ENCODE results near the gene IFNA13.
"Not testable (repeated sequence)": the region's sequence is repeated elsewhere in the genome, so short reads cannot be mapped to it uniquely, and the experiment has no call there.

IFNA13 gene

GRCh38 chr9:21367957-21368356 lies at the start of gene IFNA13:
TSS of gene IFNA13 (minus strand) at chr9:21368057. CDS start at chr9:21368010, 47 bp downstream.
- no peak for DNase-seq

DNA sequence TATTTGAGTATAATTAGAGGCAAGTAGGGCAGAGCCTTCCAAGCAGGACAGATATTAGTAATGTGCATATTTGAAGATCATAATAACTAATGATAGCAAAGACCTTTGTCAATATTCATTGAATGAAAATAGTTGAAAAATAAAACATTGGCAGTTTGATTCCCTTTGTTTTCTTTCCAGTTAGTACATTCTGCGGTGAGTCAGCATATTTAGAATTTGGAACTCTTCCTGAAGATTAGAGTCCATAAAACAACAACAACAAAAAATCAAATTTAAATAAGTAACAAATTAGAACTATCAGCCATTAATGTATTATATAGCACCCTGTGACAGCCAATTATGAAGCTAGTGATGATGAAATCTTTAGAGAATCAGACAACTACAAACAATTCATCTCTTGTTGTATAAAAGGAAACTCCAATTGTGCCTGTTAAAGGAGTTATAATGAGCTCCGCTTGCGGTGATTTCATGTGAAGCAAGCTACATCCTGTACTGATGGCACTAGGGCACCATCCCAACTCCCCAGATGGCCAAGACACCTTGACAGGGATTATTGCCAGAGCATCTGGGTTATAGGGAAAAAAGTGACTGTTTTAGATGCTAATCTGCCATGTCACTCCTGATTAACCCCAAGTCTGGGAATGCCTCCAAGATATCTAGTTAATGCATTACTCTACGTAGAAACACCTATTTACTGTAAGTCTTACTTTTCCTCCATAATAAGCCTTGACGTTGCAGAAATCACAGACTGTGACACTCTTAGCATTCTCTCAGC lies 47.8 kb upstream of the IFNA13 start:
- no peak for DNase-seq

- DNase-seq = no peak
These were observed 46.5 kb upstream of the IFNA13 start for GRCh38 chr9:21414220-21414940.

DNA sequence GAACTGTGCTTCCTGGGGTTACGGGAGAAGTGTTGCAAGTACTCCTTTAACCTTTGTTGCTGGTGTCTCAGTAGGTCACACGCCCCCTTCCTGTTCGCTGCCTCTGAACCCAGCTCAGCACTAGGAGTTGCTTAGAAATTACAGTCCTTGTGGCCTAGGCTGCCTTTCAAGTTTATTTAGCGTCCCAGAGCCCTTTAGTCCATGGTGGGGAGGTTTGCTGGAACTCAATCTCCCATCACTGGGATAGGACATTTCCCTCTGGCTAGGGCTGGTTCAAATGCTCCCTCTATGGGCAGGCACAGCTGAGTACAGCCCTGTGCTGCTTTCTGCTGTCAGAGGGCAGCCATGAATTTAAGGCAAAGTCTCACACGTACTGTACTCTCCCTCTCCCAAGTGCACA lies 45.8 kb upstream of the IFNA13 start:
- DNase-seq = no peak

DNA sequence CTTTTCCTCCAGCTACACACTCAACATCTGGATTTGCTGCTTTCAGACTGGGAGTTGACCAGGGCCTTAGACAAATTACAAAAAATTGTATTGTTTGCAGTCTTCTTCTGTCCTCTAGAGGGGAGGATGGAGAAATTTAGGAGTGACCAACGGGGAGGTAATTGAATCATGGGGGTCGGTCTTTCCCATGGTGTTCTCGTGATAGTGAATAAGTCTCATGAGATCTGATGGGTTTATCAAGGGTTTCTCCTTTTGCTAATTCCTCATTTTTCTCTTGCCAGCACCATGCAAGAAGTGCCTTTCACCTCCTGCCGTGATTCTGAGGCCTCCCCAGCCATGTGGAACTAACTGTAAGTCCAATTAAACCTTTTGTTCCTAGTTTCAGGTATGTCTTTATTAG lies 45.3 kb upstream of the IFNA13 start:
- no peak for DNase-seq

GRCh38 chr9:21412107-21412506 lies 44.2 kb upstream of the IFNA13 start:
- no peak for DNase-seq

DNA sequence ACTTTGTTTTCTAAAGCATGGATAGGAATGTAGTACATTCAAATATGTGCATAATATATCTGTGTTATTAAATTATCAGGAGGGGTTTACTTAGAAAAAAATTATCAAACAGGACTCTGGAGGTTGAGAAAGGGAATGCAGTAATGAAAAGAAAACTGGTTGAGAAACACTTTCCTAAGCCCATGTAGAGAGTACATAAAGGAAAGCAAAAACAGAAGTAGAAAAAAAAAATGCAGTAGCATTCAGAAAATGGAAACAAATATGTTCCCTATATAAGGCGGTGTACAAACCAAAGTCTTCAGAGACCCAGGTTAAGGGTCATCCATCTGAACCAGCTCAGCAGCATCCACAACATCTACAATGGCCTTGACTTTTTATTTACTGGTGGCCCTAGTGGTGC lies 41.0 kb upstream of the IFNA13 start, which contains the start of gene IFNA8:
IFNA8 (plus strand) TSS at position 301 of the 400 bp plus-strand sequence; CDS start at position 361, 60 bp downstream.
- DNase-seq = no peak

- DNase-seq = no peak
These were observed 36.3 kb upstream of the IFNA13 start for GRCh38 chr9:21404146-21404545.

DNA sequence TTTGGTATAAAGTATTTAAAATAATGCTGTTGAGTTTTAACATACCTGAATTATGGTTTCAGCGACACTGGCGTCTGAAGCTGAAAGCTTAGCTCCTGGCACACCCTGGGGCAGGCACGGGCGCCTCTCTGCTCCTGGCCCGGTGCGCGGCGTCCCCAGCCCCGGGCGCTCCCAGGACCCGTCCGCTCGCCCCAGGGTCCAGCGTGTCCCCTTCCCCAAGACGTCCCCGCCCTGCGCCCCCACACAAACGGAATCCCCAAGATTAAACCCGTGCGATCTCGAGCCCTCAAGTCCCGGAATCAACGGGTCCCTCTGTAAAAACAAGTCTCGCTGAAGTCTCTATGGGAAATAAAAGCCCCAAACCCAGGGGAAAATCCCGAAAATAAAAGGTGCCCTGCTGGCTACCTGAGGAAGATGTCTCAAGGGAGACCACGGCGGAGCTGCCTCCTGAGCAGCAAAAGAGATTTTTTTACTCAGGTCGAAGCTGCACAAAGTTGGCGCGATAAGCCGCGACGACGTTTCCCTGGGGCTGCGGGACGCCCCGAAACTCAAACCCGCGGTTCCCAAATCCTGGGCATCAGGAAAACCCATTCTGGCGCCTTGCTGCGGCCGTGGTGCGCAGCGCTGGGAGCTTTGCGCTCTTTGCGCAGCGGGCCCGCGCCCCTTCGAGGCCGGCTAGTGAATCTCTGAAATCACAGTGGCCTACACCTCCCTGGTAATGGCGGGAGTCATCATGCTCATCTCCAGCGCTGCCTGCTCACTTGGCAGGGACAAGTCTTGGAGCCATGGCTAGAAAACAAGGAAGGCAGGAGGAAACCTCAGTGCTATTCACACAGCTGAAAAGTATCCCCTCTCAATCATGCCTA lies 34.8 kb upstream of the IFNA13 start:
- DNase-seq = no peak

GRCh38 chr9:21399956-21400355 lies 32.1 kb upstream of the IFNA13 start:
- DNase-seq = no peak

DNA sequence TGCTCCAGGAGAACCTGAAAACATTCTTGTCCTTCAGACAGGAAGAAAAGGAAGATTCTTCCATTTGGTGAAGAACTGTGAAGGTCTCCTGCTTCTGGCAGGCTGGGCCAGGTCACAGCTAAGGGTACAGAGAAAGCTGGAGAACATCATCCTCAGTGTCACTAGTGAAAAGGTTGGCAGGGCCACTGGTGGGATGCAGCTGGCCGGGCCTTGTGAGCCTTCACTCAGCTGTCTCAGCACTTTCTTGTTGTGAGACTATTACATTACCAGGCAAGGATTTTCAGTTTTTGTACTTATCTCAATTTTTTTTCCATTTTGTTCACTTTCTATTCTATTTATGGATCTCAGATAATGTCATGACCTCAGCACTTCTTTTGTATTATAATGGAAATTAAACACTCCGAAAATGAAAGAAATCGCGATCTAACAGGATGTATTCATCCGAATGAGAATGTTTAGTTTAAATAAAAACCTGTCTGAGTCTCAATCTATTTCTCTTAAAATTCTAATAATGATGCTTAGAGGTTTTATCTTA lies 31.2 kb upstream of the IFNA13 start:
- DNase-seq = no peak

DNA sequence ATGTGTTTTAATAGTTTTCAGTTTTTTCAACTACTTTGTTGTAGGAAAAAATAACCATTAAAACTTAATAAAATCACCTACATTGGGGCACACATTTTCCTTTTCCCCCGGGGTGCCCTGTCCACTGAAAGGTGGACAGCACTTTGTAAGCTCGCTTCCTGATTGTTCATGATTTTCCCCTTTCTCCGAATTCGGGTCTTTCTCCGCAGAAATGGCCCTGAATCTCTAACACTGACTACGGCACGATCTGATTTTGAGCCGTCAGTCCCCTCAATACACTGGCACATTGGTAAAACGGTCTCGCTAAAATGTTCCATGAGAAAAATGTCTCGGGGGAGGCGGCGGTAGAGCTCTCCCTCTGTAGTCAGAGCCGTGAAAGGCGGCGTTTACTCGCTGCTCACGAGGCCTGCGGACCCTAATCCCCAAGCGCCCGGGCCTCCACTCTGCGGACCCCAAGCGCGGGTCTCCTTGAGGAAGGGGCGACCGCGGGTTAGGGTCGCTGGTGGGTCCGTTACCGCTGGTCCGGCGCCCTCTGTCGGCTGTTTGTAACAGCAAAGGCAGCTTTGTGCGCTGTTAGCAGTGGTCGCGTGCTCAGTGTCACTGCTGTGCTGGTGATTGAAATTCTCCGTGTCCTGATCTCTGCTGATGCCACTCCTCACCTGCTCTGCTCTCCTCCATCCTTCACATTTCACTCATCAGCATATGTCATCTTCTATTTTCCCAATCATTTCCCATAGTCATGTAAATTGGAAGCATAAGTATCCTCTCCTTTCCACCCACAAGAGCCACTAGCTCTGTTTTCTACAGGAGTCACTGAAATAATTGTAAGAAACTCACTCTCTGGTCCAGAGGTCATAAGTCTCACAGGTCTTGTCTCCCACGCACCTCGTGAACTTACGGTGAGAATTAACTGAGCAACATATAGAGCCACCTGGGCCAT lies 28.2 kb upstream of the IFNA13 start:
- DNase-seq = peak; percentile 9 to 46 (median 32)

DNA sequence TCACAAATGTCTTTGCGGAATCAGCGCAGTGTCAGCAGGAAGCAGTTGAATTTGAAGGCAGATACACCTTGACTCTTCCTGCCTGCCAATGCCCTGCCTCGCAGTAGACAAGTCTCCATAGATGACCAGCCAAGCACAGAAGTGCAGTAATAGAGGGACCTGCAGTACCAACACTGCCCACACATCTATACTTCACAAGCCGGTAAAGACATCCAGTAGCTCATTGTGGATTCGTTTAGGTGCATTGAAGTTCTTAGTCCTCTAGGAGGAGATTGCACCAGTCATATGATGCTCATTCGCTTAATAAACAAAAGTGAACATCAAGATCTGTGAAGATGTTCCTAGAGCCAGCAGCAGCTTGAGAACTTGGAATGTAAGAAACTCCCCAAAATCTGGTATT lies 24.4 kb upstream of the IFNA13 start:
- no peak for DNase-seq

GRCh38 chr9:21385131-21385670 lies 17.3 kb upstream of the IFNA13 start, which contains the start of gene IFNA2:
TSS of gene IFNA2 (minus strand) at chr9:21385398. CDS start at chr9:21385329, 69 bp downstream.
- no peak for DNase-seq

DNA sequence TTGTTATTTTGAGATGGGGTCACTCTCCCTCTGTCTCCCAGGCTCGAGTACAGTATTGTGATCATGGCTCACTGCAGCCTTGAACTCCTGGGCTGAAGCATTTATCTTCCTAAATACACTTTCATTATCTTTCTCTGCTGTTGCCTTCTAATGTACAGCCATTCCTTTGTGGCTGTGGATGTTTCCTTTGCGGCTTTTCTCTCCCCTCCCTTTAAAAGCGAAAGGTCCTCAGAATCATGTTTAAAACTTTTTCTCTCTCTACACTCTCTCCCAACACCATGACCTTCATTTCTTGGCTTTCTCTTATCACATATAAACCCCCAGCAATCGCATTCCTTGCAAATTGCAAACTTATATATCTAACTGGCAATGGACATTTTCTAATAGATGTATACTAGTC lies 15.8 kb upstream of the IFNA13 start:
- DNase-seq = no peak

GRCh38 chr9:21381448-21382339 lies 13.8 kb upstream of the IFNA13 start:
- no peak for DNase-seq

GRCh38 chr9:21371467-21371866 lies 3.6 kb upstream of the IFNA13 start:
- not testable (repeated sequence) for DNase-seq

- DNase-seq = not testable (repeated sequence)
These were observed 688 bp downstream of the IFNA13 start for GRCh38 chr9:21367169-21367568.

- no peak for DNase-seq
These were observed 5.6 kb downstream of the IFNA13 start for GRCh38 chr9:21362287-21362686.
